Measurements from ENCODE around the gene ZDHHC7. TPM values are rescaled to one million over a fixed set of nuclear protein-coding genes. Genes with fewer than 3 reads are reported as not detected.
A peak's percentile ranks its signal among the peaks of the same experiment; 100 is the strongest.

ZDHHC7 gene
- total RNA-seq, 1 donor from 2014 or later = 37.1 TPM

- DNase-seq (no peak), ATAC-seq (peak; percentile 23)
- intact Hi-C loops (cut with micrococcal nuclease) = no loop called here
Measured at GRCh38 chr16:85003725-85004586, 7.4 kb downstream of the ZDHHC7 start.

GRCh38 chr16:85003076-85003475 lies 8.3 kb downstream of the ZDHHC7 start:
- ATAC-seq (peak; percentile 2), DNase-seq (no peak)
- intact Hi-C loops (cut with micrococcal nuclease) = no loop called here

- intact Hi-C loops (cut with micrococcal nuclease) = no loop called here
- ATAC-seq = peak; percentile 56
- peak; percentile 65 for DNase-seq
Measured at GRCh38 chr16:85002608-85003007, 8.7 kb downstream of the ZDHHC7 start.

GRCh38 chr16:85002099-85002541 lies 9.2 kb downstream of the ZDHHC7 start:
- peak; percentile 2 for ATAC-seq
- intact Hi-C loops (cut with micrococcal nuclease) = no loop called here

GRCh38 chr16:84999857-85000480 lies 11.4 kb downstream of the ZDHHC7 start:
- ATAC-seq (no peak), DNase-seq (no peak)
- intact Hi-C loops (cut with micrococcal nuclease) = no loop called here

More at GRCh38 chr16:85002099-85002541, 9.2 kb downstream of the ZDHHC7 start:
- DNase-seq = no peak

- intact Hi-C loops (cut with micrococcal nuclease) = no loop called here
- DNase-seq (no peak), ATAC-seq (no peak)
Measured at GRCh38 chr16:84999200-84999599, 12.1 kb downstream of the ZDHHC7 start.

GRCh38 chr16:84996365-84996764 lies 15.0 kb downstream of the ZDHHC7 start:
- no peak for DNase-seq

GRCh38 chr16:84995663-84996062 lies 15.7 kb downstream of the ZDHHC7 start:
- intact Hi-C loops (cut with micrococcal nuclease) = no loop called here
- DNase-seq (no peak), ATAC-seq (no peak)

More at GRCh38 chr16:84996365-84996764, 15.0 kb downstream of the ZDHHC7 start:
- no peak for ATAC-seq
- intact Hi-C loops (cut with micrococcal nuclease) = no loop called here

- intact Hi-C loops (cut with micrococcal nuclease) = no loop called here
- ATAC-seq = no peak
- DNase-seq = no peak
Measured at GRCh38 chr16:84993926-84994325, 17.4 kb downstream of the ZDHHC7 start.

GRCh38 chr16:84992717-84993075 lies 18.6 kb downstream of the ZDHHC7 start:
- intact Hi-C loops (cut with micrococcal nuclease) = no loop called here
- no peak for DNase-seq
- ATAC-seq = peak; percentile 36

- intact Hi-C loops (cut with micrococcal nuclease) = no loop called here
- ATAC-seq (no peak), DNase-seq (peak; percentile 19)
Measured at GRCh38 chr16:84990782-84991181, 20.6 kb downstream of the ZDHHC7 start.

- ATAC-seq (no peak), DNase-seq (peak; percentile 20)
- intact Hi-C loops (cut with micrococcal nuclease) = no loop called here
Measured at GRCh38 chr16:84989749-84990620, 21.4 kb downstream of the ZDHHC7 start.

GRCh38 chr16:84988328-84989080 lies 22.8 kb downstream of the ZDHHC7 start:
- ATAC-seq (no peak), DNase-seq (peak; percentile 14)
- intact Hi-C loops (cut with micrococcal nuclease) = no loop called here

GRCh38 chr16:84986879-84987278 lies 24.5 kb downstream of the ZDHHC7 start:
- intact Hi-C loops (cut with micrococcal nuclease) = no loop called here
- ATAC-seq (no peak), DNase-seq (peak; percentile 8)

- intact Hi-C loops (cut with micrococcal nuclease) = no loop called here
- ATAC-seq = no peak
- DNase-seq = peak; percentile 18
Measured at GRCh38 chr16:84986102-84986501, 25.2 kb downstream of the ZDHHC7 start.

GRCh38 chr16:84985079-84986065 lies 26.0 kb downstream of the ZDHHC7 start:
- ATAC-seq = no peak
- intact Hi-C loops (cut with micrococcal nuclease) = no loop called here
- DNase-seq = peak; percentile 14

- peak; percentile 55 for DNase-seq
- ATAC-seq = peak; percentile 60
- intact Hi-C loops (cut with micrococcal nuclease) = no loop called here
Measured at GRCh38 chr16:84982434-84982833, 28.9 kb downstream of the ZDHHC7 start.

- DNase-seq (no peak), ATAC-seq (no peak)
- intact Hi-C loops (cut with micrococcal nuclease) = no loop called here
Measured at GRCh38 chr16:84979516-84979915, 31.8 kb downstream of the ZDHHC7 start.
